Activated CD4-positive, alpha-beta memory T cell treated with anti-CD3 and anti-CD28 coated beads, Interleukin-2, amount 10 ng/mL, durations not matched to agents 7 days and 5 days (primary cell): ENCODE data around the gene FUT7. TPM values are rescaled to one million over a fixed set of nuclear protein-coding genes. Genes with fewer than 3 reads are reported as not detected.

Experiments
- CTCF ChIA-PET: fragments of 350-600 bp; sonication (Branson Sonifier 250); formaldehyde crosslinking; loops from one replicate; lab custom pipeline; 2021; ENCODE audit warnings: antibody characterized with exemption, inconsistent platforms; lab: Charles Lee
- POLR2A ChIA-PET: fragments of 350-600 bp; sonication (Branson Sonifier 250); formaldehyde crosslinking; loops from one replicate; lab custom pipeline; 2021; ENCODE audit warnings: antibody characterized with exemption; lab: Charles Lee
- DNase-seq: peaks from one replicate; pipeline ENCODE4 v3.0.0-alpha.2; 2020
- H3K27ac Mint-ChIP-seq: one replicate; pipeline ENCODE4 v1.8.0; 2021; ENCODE audit warnings: mild to moderate bottlenecking, mixed read lengths
- H3K27me3 Mint-ChIP-seq: one replicate; pipeline ENCODE4 v1.8.0; 2021; ENCODE audit warnings: mixed read lengths
- H3K36me3 Mint-ChIP-seq: one replicate; pipeline ENCODE4 v1.8.0; 2021; ENCODE audit warnings: low read depth, mixed read lengths
- H3K4me1 Mint-ChIP-seq: one replicate; pipeline ENCODE4 v1.8.0; 2021; ENCODE audit warnings: mixed read lengths
- H3K4me3 Mint-ChIP-seq: one replicate; pipeline ENCODE4 v1.8.0; 2021; ENCODE audit warnings: mild to moderate bottlenecking, mixed read lengths
- H3K9me3 Mint-ChIP-seq: one replicate; pipeline ENCODE4 v1.8.0; 2021; ENCODE audit warnings: mixed read lengths
- total RNA-seq, 2 experiments: library from RNA; stranded (reverse); gene quantifications; one replicate each; pipeline ENCODE4 v1.2.3, GENCODE V29; 2021

The FUT7 gene
- total RNA-seq, 2 experiments from 2014 or later, result 9.9 to 10.4 TPM

GRCh38 chr9:136997371-136997770 lies 34.5 kb downstream of the FUT7 start:
- Mint-ChIP-seq H3K27ac (peak overlapping the region; percentile 86), H3K27me3 (peaks cover 5% of the 10 kb centered on the region), H3K9me3 (no peaks in the 10 kb centered on the region), H3K4me1 (peaks cover 59% of the 10 kb centered on the region), H3K36me3 (peaks cover 13% of the 10 kb centered on the region), H3K4me3 (peak overlapping the region; percentile 29)
- no peak for DNase-seq
- ChIA-PET CTCF (interaction anchor here (1.4 to 5.5 kb wide), 2 partner anchors 38 to 47 kb away, joined by 4 to 26 read pairs; no protein-coding TSS in a partner anchor), POLR2A (interaction anchor here (1.5 to 2.3 kb wide), 3 partner anchors 19 to 190 kb away, joined by 5 to 9 read pairs (median 5); partner anchors contain the start of gene RABL6)

GRCh38 chr9:136996361-136997292 lies 35.3 kb downstream of the FUT7 start, which contains the start of gene CLIC3:
CLIC3 (minus strand) TSS chr9:136996568; CDS start chr9:136996543, 25 bp downstream.
- Mint-ChIP-seq H3K27ac (peak within 1 kb of the TSS; percentile 65), H3K27me3 (peaks cover 5% of the 10 kb centered on the region), H3K36me3 (peaks cover 13% of the 10 kb centered on the region), H3K4me3 (peak within 1 kb of the TSS; percentile 21), H3K4me1 (peaks cover 60% of the 10 kb centered on the region), H3K9me3 (no peaks in the 10 kb centered on the region)
- ChIA-PET CTCF (interaction anchor here (0.8 to 5.5 kb wide), 6 partner anchors 32 to 204 kb away, joined by 3 to 26 read pairs (median 4); partner anchors contain the start of gene ABCA2), POLR2A (interaction anchor here (0.9 to 2.3 kb wide), 14 partner anchors 12 to 244 kb away, joined by 3 to 9 read pairs (median 5); partner anchors contain the start of genes FUT7, RABL6 and TUBB4B)
- peak; percentile 62 for DNase-seq

GRCh38 chr9:136995772-136996311 lies 36.0 kb downstream of the FUT7 start:
- DNase-seq, result no peak
- Mint-ChIP-seq H3K4me3 (peak overlapping the region; percentile 21), H3K4me1 (peaks cover 65% of the 10 kb centered on the region), H3K36me3 (peaks cover 13% of the 10 kb centered on the region), H3K9me3 (no peaks in the 10 kb centered on the region), H3K27ac (peak overlapping the region; percentile 65), H3K27me3 (peaks cover 5% of the 10 kb centered on the region)
- ChIA-PET CTCF (interaction anchor here (1.0 to 5.5 kb wide), 5 partner anchors 33 to 203 kb away, joined by 3 to 26 read pairs (median 5); partner anchors contain the start of gene ABCA2), POLR2A (interaction anchor here (0.9 to 2.3 kb wide), 13 partner anchors 11 to 245 kb away, joined by 3 to 9 read pairs (median 5); partner anchors contain the start of genes FUT7, RABL6 and TUBB4B)

- Mint-ChIP-seq H3K9me3 (no peaks in the 10 kb centered on the region), H3K27me3 (peaks cover 6% of the 10 kb centered on the region), H3K4me3 (no peak overlapping the region), H3K27ac (no peak overlapping the region), H3K36me3 (peaks cover 13% of the 10 kb centered on the region), H3K4me1 (peaks cover 64% of the 10 kb centered on the region)
- ChIA-PET CTCF (interaction anchor here (1.0 to 5.5 kb wide), 4 partner anchors 34 to 202 kb away, joined by 3 to 26 read pairs (median 8); partner anchors contain the start of gene ABCA2), POLR2A (interaction anchor here (1.0 to 2.3 kb wide), 8 partner anchors 10 to 93 kb away, joined by 3 to 9 read pairs (median 6); partner anchors contain the start of gene FUT7)
- no peak for DNase-seq
Measured at GRCh38 chr9:136995362-136995761, 36.5 kb downstream of the FUT7 start.

- H3K36me3 Mint-ChIP-seq, result peaks cover 13% of the 10 kb centered on the region
- H3K27me3 Mint-ChIP-seq, result peaks cover 11% of the 10 kb centered on the region
- no peak for DNase-seq
- ChIA-PET CTCF (no interaction called here), POLR2A (interaction anchor here (2.0 to 2.2 kb wide), 2 partner anchors 10 to 93 kb away, joined by 5 to 8 read pairs; no protein-coding TSS in a partner anchor)
- peaks cover 60% of the 10 kb centered on the region for H3K4me1 Mint-ChIP-seq
- no peaks in the 10 kb centered on the region for H3K9me3 Mint-ChIP-seq
- H3K4me3 Mint-ChIP-seq, result no peak overlapping the region
- H3K27ac Mint-ChIP-seq, result no peak overlapping the region
Measured at GRCh38 chr9:136994888-136995230, 37.0 kb downstream of the FUT7 start.

- DNase-seq, result no peak
- Mint-ChIP-seq H3K27ac (no peak overlapping the region), H3K27me3 (peaks cover 15% of the 10 kb centered on the region), H3K36me3 (peaks cover 13% of the 10 kb centered on the region), H3K4me3 (no peak overlapping the region), H3K4me1 (peaks cover 57% of the 10 kb centered on the region), H3K9me3 (no peaks in the 10 kb centered on the region)
- ChIA-PET CTCF (interaction anchor here (2.9 kb wide), 1 partner anchor 35 kb away, joined by 17 read pairs; no protein-coding TSS in a partner anchor), POLR2A (interaction anchor here (1.1 to 3.7 kb wide), 3 partner anchors 17 to 107 kb away, joined by 4 to 29 read pairs (median 18); partner anchors contain the start of gene PTGDS)
Measured at GRCh38 chr9:136994180-136994887, 37.6 kb downstream of the FUT7 start.

GRCh38 chr9:136992819-136993369 lies 39.0 kb downstream of the FUT7 start:
- POLR2A ChIA-PET, result interaction anchor here (0.7 to 3.7 kb wide), 20 partner anchors 10 to 265 kb away, joined by 3 to 29 read pairs (median 6); partner anchors contain the start of genes MAN1B1, PTGDS, SAPCD2 and TRAF2
- H3K27ac Mint-ChIP-seq, result peak overlapping the region; percentile 77
- CTCF ChIA-PET, result interaction anchor here (0.7 to 2.9 kb wide), 12 partner anchors 17 to 200 kb away, joined by 3 to 17 read pairs (median 5); partner anchors contain the start of genes AJM1, NPDC1 and SAPCD2
- DNase-seq, result no peak
- peaks cover 24% of the 10 kb centered on the region for H3K27me3 Mint-ChIP-seq
- H3K4me3 Mint-ChIP-seq, result peak overlapping the region; percentile 78
- peaks cover 12% of the 10 kb centered on the region for H3K36me3 Mint-ChIP-seq
- H3K9me3 Mint-ChIP-seq, result no peaks in the 10 kb centered on the region
- peaks cover 43% of the 10 kb centered on the region for H3K4me1 Mint-ChIP-seq

GRCh38 chr9:136991993-136992818 lies 39.7 kb downstream of the FUT7 start, which contains the start of gene PAXX:
PAXX (plus strand) TSS chr9:136992422; CDS start chr9:136992444, 22 bp downstream.
- Mint-ChIP-seq H3K27ac (peak within 1 kb of the TSS; percentile 81), H3K9me3 (no peaks in the 10 kb centered on the region), H3K4me1 (peaks cover 36% of the 10 kb centered on the region), H3K4me3 (peak within 1 kb of the TSS; percentile 78), H3K27me3 (peaks cover 27% of the 10 kb centered on the region), H3K36me3 (peaks cover 10% of the 10 kb centered on the region)
- peak; percentile 95 for DNase-seq
- ChIA-PET POLR2A (interaction anchor here (0.6 to 3.7 kb wide), 24 partner anchors 8 to 264 kb away, joined by 3 to 29 read pairs (median 5); partner anchors contain the start of genes FBXW5, MAN1B1, PTGDS and SAPCD2), CTCF (interaction anchor here (0.6 to 2.9 kb wide), 15 partner anchors 14 to 290 kb away, joined by 3 to 17 read pairs (median 4); partner anchors contain the start of genes AJM1, NPDC1 and SAPCD2)

GRCh38 chr9:136990242-136990911 lies 41.5 kb downstream of the FUT7 start:
- peaks cover 34% of the 10 kb centered on the region for H3K27me3 Mint-ChIP-seq
- H3K36me3 Mint-ChIP-seq, result peaks cover 10% of the 10 kb centered on the region
- peak overlapping the region; percentile 65 for H3K27ac Mint-ChIP-seq
- POLR2A ChIA-PET, result interaction anchor here (2.3 to 3.7 kb wide), 2 partner anchors 13 to 27 kb away, joined by 7 to 29 read pairs; partner anchors contain the start of gene PTGDS
- CTCF ChIA-PET, result interaction anchor here (0.6 kb wide), 1 partner anchor 112 kb away, joined by 4 read pairs; no protein-coding TSS in a partner anchor
- no peak for DNase-seq
- no peaks in the 10 kb centered on the region for H3K9me3 Mint-ChIP-seq
- peaks cover 24% of the 10 kb centered on the region for H3K4me1 Mint-ChIP-seq
- H3K4me3 Mint-ChIP-seq, result peak overlapping the region; percentile 51

- CTCF ChIA-PET, result interaction anchor here (0.8 to 1.7 kb wide), 3 partner anchors 14 to 79 kb away, joined by 3 to 8 read pairs (median 5); no protein-coding TSS in a partner anchor
- H3K36me3 Mint-ChIP-seq, result peaks cover 9% of the 10 kb centered on the region
- H3K9me3 Mint-ChIP-seq, result no peaks in the 10 kb centered on the region
- peaks cover 22% of the 10 kb centered on the region for H3K4me1 Mint-ChIP-seq
- no peak overlapping the region for H3K27ac Mint-ChIP-seq
- POLR2A ChIA-PET, result interaction anchor here (0.6 to 1.4 kb wide), 3 partner anchors 11 to 98 kb away, joined by 3 read pairs; partner anchors contain the start of gene MAN1B1
- no peak overlapping the region for H3K4me3 Mint-ChIP-seq
- peaks cover 41% of the 10 kb centered on the region for H3K27me3 Mint-ChIP-seq
- DNase-seq, result no peak
Measured at GRCh38 chr9:136988872-136989271, 43.0 kb downstream of the FUT7 start.
